GM12878 (cell line): Measurements from ENCODE around the gene SIGMAR1. TPM values are rescaled to one million over a fixed set of nuclear protein-coding genes. Genes with fewer than 3 reads are reported as not detected.

Source experiments
- ATAC-seq: fragments of 200-7000 bp; cut with Tn5 transposase; 3 replicates; pipeline ENCODE4 v1.9.1; 2020; ENCODE audit warnings: mild to moderate bottlenecking, moderate library complexity
- BruUV-seq: library from RNA; stranded (reverse); fragments of 400-500 nt; replicated peaks from 2 replicates; lab custom pipeline; 2021; lab: Mats Ljungman, UMichigan
- CTCF ChIA-PET: fragments of 300-600 bp; sonication (Branson Sonifier 250); formaldehyde crosslinking; extraction: SDS; loops from one replicate; lab custom pipeline; 2021; ENCODE audit warnings: inconsistent platforms; lab: Yijun Ruan, JAX
- POLR2A ChIA-PET: fragments of 350-600 bp; formaldehyde crosslinking; extraction: SDS; loops from one replicate; lab custom pipeline; 2021; ENCODE audit warnings: inconsistent platforms; lab: Charles Lee
- RAD21 ChIA-PET: fragments of 300-600 bp; sonication (Branson Sonifier 250); formaldehyde crosslinking; loops from one replicate; lab custom pipeline; 2023; ENCODE audit warnings: antibody characterized with exemption; ENCODE audit not compliant: unreplicated experiment; lab: Charles Lee
- SMC1A ChIA-PET: fragments of 300-600 bp; sonication (Branson Sonifier 250); formaldehyde crosslinking; loops from one replicate; lab custom pipeline; 2023; ENCODE audit not compliant: unreplicated experiment, uncharacterized antibody; lab: Charles Lee
- DNase-seq: peaks from one replicate; pipeline ENCODE4 v3.0.0-alpha.2; 2011; ENCODE audit warnings: low read depth, low spot score
- FAIRE-seq: peaks from 3 replicates; lab custom pipeline; 2011; peaks lifted over from hg19 to GRCh38; lab: Jason Lieb, UNC
- H2AFZ ChIP-seq: 2 replicates; pipeline ENCODE4 v1.6.0; 2011; ENCODE audit warnings: low read depth, low read length, control low read depth; ENCODE audit not compliant: control insufficient read depth
- H3K27ac ChIP-seq: 2 replicates; pipeline ENCODE4 v1.5.1; 2011; ENCODE audit warnings: control low read depth; ENCODE audit not compliant: control insufficient read depth, insufficient read depth
- H3K27me3 ChIP-seq, 2 experiments: replicated peaks in 1 of 2; 2 replicates each; pipeline versions ENCODE4 v1.6.0 to v1.6.1; 2011; ENCODE audit warnings: low read length in 1 of 2; ENCODE audit not compliant: control insufficient read depth in 2 of 2, insufficient read depth in 2 of 2
- H3K36me3 ChIP-seq, 2 experiments: 2 replicates each; pipeline ENCODE4 v1.5.1; 2011; ENCODE audit warnings: low read length in 1 of 2; ENCODE audit not compliant: control insufficient read depth in 2 of 2, insufficient read depth in 2 of 2
- H3K4me1 ChIP-seq: 2 replicates; pipeline ENCODE4 v1.6.1; 2011; ENCODE audit warnings: mild to moderate bottlenecking, low read length, moderate library complexity, mixed read lengths; ENCODE audit not compliant: control insufficient read depth, insufficient read depth
- H3K4me2 ChIP-seq: 2 replicates; pipeline ENCODE4 v1.6.0; 2011; ENCODE audit warnings: control low read depth; ENCODE audit not compliant: control insufficient read depth, insufficient read depth
- H3K4me3 ChIP-seq: fragments of 200-600 bp; sonication (generic); 2 replicates; pipeline ENCODE4 v1.5.1; 2016
- H3K79me2 ChIP-seq: 2 replicates; pipeline ENCODE4 v1.6.0; 2011; ENCODE audit warnings: low read length; ENCODE audit not compliant: control insufficient read depth, insufficient read depth
- H3K9ac ChIP-seq: 2 replicates; pipeline ENCODE4 v1.8.0; 2011; ENCODE audit warnings: low read length, control low read depth, mixed read lengths; ENCODE audit not compliant: control insufficient read depth, insufficient read depth
- H3K9me3 ChIP-seq: replicated peaks from 3 replicates; pipeline ENCODE4 v1.5.1; 2011; ENCODE audit warnings: mild to moderate bottlenecking, low read length; ENCODE audit not compliant: control insufficient read depth, insufficient read depth
- H4K20me1 ChIP-seq: 2 replicates; pipeline ENCODE4 v1.6.0; 2011; ENCODE audit not compliant: control insufficient read depth, insufficient read depth
- EGR1 ChIP-seq, 2 experiments: IDR thresholded peaks; 1 replicate in 1 of 2; 2 replicates in 1 of 2; pipeline ENCODE4 v1.6.1; 2011 to 2012; ENCODE audit warnings: low read depth in 2 of 2, low read length in 2 of 2, borderline replicate concordance in 1 of 2, mild to moderate bottlenecking in 1 of 2, moderate library complexity in 1 of 2
- FOXM1 ChIP-seq: IDR thresholded peaks from 2 replicates; pipeline ENCODE4 v1.6.1; 2012; ENCODE audit warnings: low read depth, mild to moderate bottlenecking, inconsistent platforms, low read length, moderate library complexity
- PML ChIP-seq: IDR thresholded peaks from 2 replicates; pipeline ENCODE4 v1.6.1; 2012; ENCODE audit warnings: low read length, inconsistent platforms
- POLR2A ChIP-seq: IDR thresholded peaks from 2 replicates; pipeline ENCODE4 v1.6.1; 2011; ENCODE audit warnings: low read depth, mild to moderate bottlenecking, low read length
- SMC3 ChIP-seq: IDR thresholded peaks from 2 replicates; pipeline ENCODE4 v1.6.1; 2011; ENCODE audit warnings: low read length, improper control_type of control experiment, borderline replicate concordance
- SPI1 ChIP-seq: IDR thresholded peaks from 2 replicates; pipeline ENCODE4 v1.6.1; 2011; ENCODE audit warnings: low read depth, mild to moderate bottlenecking, low read length, moderate library complexity, borderline replicate concordance; ENCODE audit not compliant: insufficient read depth
- TARDBP ChIP-seq: IDR thresholded peaks from 2 replicates; pipeline ENCODE4 v1.6.1; 2016; ENCODE audit warnings: borderline replicate concordance
- YBX1 ChIP-seq: fragments of 450-650 bp; IDR thresholded peaks from 2 replicates; pipeline ENCODE4 v1.6.1; 2016; ENCODE audit warnings: antibody characterized with exemption
- in situ Hi-C: fragments of 300-500 bp; cut with MboI; formaldehyde crosslinking; loops from 9 replicates; pipeline ENCODE4 v1.14.3; 2018; ENCODE audit warnings: mixed read lengths
- intact Hi-C: fragments of 100-400 bp; cut with micrococcal nuclease; formaldehyde crosslinking; loops from one replicate; pipeline ENCODE4 v1.14.2; 2022; ENCODE audit not compliant: unreplicated experiment
- polyA plus RNA-seq, 11 experiments: library from polyadenylated mRNA; depleted of rRNA in 4 of 11; unstranded in 6 of 11; stranded (reverse) in 5 of 11; fragments of >200 nt; fragmentation: Nextera tagmentation in 4 of 11; fragmentation: Illumina TruSeq in 1 of 11; extraction: Ambion mirVana in 4 of 11; extraction: Trizol in 1 of 11; gene quantifications; 1 replicate in 1 of 11; 2 replicates in 10 of 11; pipeline versions ENCODE4 v1.2.1 to v1.2.3, GENCODE V29; 2011 to 2016; ENCODE audit warnings: inconsistent platforms in 2 of 11, missing spikeins in 2 of 11, low read depth in 1 of 11
- total RNA-seq, 4 experiments: library from RNA; depleted of rRNA in 3 of 4; stranded (reverse); fragments of >200 nt in 3 of 4; fragmentation: Illumina TruSeq in 1 of 4; extraction: Trizol in 1 of 4; gene quantifications; 2 replicates each; pipeline versions ENCODE4 v1.2.1 to v1.2.3, GENCODE V29; 2013 to 2021
- TF ChIP-seq, protein P1 (sequence below): fragments of 450-650 bp; formaldehyde crosslinking; IDR thresholded peaks from 2 replicates; pipeline ENCODE4 v1.4.0; 2022; ENCODE audit warnings: mild to moderate bottlenecking, moderate library complexity
- TF ChIP-seq, protein P2 (sequence below): fragments of 450-650 bp; IDR thresholded peaks from 2 replicates; pipeline ENCODE4 v1.6.1; 2014; ENCODE audit warnings: mild to moderate bottlenecking

SIGMAR1 gene
- total and polyA plus RNA-seq, 10 of the 15 experiments (the other 5 are each of a cell fraction or from before 2014, with no cell fraction given) = 7.1 to 133 (median 69.5) TPM

DNA sequence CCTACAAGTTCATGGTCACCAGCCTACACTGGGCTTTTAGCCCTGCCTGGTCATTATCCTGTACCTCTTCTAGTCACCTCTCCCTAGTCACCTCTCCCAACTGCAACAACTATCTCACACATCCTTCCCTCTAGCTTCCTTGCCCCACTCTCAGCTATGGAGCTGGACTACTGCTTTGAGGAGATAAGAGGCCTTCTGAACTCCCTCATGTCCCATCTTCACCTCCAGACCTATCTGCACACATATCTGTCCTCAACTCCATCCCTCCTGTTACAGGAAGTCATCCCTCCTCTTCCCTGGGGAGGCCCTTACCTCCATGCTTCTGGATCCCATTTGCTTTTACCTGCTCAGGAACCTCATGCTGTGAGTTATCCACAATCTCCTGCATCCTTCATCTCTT, 31.4 kb downstream of the SIGMAR1 start:
- 0 out of 4 replicates have a peak, but pooled peaks cover 0 to 2% of the 10 kb centered on the region in 2 experiments for H3K36me3 ChIP-seq
- CTCF ChIA-PET = interaction anchor here (1.4 to 5.0 kb wide), 6 partner anchors 11 to 202 kb away, joined by 3 to 39 read pairs (median 9); partner anchors contain the start of genes DCTN3 and GALT
- peaks cover under 1% of the 10 kb centered on the region for H3K79me2 ChIP-seq
- no peak overlapping the region for H3K27ac ChIP-seq
- H2AFZ ChIP-seq = no peak overlapping the region
- DNase-seq = no peak
- POLR2A ChIA-PET = no interaction called here
- TF ChIP-seq SMC3 = no peak
- TF ChIP-seq SPI1 = no peak
- no peak for TF ChIP-seq TARDBP
- no peak for TF ChIP-seq PML
- TF ChIP-seq EGR1 (IDR thresholded peaks at IDR 0.05; ENCODE audit: borderline replicate concordance in 1 of 2, low read depth in 2 of 2, low read length in 2 of 2) = no peak
- no peak for TF ChIP-seq YBX1
- no peak for TF ChIP-seq FOXM1
- TF ChIP-seq, protein P1, sequence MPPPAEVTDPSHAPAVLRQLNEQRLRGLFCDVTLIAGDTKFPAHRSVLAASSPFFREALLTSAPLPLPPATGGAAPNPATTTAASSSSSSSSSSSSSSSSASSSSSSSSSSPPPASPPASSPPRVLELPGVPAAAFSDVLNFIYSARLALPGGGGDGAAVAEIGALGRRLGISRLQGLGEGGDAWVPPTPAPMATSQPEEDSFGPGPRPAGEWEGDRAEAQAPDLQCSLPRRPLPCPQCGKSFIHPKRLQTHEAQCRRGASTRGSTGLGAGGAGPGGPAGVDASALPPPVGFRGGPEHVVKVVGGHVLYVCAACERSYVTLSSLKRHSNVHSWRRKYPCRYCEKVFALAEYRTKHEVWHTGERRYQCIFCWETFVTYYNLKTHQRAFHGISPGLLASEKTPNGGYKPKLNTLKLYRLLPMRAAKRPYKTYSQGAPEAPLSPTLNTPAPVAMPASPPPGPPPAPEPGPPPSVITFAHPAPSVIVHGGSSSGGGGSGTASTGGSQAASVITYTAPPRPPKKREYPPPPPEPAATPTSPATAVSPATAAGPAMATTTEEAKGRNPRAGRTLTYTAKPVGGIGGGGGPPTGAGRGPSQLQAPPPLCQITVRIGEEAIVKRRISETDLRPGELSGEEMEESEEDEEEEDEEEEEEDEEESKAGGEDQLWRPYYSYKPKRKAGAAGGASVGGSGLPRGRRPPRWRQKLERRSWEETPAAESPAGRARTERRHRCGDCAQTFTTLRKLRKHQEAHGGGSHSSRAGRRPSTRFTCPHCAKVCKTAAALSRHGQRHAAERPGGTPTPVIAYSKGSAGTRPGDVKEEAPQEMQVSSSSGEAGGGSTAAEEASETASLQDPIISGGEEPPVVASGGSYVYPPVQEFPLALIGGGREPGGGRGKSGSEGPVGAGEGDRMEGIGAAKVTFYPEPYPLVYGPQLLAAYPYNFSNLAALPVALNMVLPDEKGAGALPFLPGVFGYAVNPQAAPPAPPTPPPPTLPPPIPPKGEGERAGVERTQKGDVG = no peak
- no peak for TF ChIP-seq POLR2A
- TF ChIP-seq, protein P2, sequence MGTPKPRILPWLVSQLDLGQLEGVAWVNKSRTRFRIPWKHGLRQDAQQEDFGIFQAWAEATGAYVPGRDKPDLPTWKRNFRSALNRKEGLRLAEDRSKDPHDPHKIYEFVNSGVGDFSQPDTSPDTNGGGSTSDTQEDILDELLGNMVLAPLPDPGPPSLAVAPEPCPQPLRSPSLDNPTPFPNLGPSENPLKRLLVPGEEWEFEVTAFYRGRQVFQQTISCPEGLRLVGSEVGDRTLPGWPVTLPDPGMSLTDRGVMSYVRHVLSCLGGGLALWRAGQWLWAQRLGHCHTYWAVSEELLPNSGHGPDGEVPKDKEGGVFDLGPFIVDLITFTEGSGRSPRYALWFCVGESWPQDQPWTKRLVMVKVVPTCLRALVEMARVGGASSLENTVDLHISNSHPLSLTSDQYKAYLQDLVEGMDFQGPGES = no peak
- RAD21 ChIA-PET = interaction anchor here (1.3 kb wide), 1 partner anchor 19 kb away, joined by 3 read pairs; no protein-coding TSS in a partner anchor
- no peaks in the 10 kb centered on the region for H3K4me1 ChIP-seq
- H3K4me2 ChIP-seq = no peak overlapping the region
- H4K20me1 ChIP-seq = no peaks in the 10 kb centered on the region
- intact Hi-C loops = no loop called here
- ATAC-seq = no peak
- no peak for FAIRE-seq
- peaks cover 0 to 1% of the 10 kb centered on the region in 2 experiments; a peak in 2 of 4 replicates for H3K27me3 ChIP-seq
- no peaks in the 10 kb centered on the region; the same call in 2 of the 3 replicates for H3K9me3 ChIP-seq
- in situ Hi-C loops = no loop called here
- SMC1A ChIA-PET = no interaction called here
- no peak overlapping the region for H3K4me3 ChIP-seq
- no peak overlapping the region for H3K9ac ChIP-seq
- no TSS peak for BruUV-seq
